ENCODE measurements around the gene HOXA9. TPM values are rescaled to one million over a fixed set of nuclear protein-coding genes. Genes with fewer than 3 reads are reported as not detected.
A peak's percentile ranks its signal among the peaks of the same experiment; 100 is the strongest.

The HOXA9 gene
- total and polyA plus RNA-seq, 8 donors, result 0.25 to 68.1 TPM; not detected in 6

DNA sequence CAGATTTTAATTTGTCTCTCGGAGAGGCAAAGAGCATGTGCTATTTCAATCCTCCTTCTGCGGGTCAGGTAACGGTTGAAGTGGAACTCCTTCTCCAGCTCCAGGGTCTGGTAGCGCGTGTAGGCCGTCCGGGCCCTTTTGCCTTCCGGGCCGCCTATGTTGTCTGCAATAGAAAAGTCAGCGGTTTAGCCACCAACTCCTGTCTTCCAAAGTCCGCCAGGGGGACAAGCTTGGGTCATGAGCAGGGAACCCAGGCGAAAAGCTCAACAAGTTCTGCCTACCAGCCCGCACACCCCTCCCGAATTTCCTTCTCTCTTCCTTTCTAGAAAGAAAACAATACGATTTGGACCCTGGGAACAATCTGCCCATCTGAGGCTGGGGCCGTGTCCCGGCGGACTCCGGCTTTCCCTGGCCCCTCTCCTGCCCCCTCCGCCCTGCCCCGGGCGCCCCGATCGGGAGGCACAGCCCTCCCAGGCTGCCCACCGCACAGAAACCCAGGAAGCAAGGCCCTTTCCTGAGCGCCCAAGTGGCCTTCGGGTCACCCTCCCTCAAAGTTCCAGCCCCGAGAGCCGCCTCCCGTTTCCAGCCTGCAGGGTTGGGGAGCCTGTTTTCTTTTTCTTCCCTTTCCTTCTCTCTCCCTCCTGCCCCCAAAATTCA lies 23.3 kb downstream of the HOXA9 start:
- Histone ChIP-seq H3K36me3 (peaks cover 0 to 5% (median 0%) of the 10 kb centered on the region in 4 donors), H3K27ac (peak overlapping the region; percentile 87 to 99 (median 94)), H3K4me1 (peaks cover 0 to 37% (median 8%) of the 10 kb centered on the region in 4 donors), H3K4me3 (peak overlapping the region; percentile 54 to 67 (median 64)), H3K27me3 (peaks cover 0 to 92% (median 64%) of the 10 kb centered on the region in 3 donors), H3K9me3 (peaks cover 0 to 16% (median 0%) of the 10 kb centered on the region in 4 donors)
- DNase-seq, result no peak
- TF ChIP-seq POLR2AphosphoS5 (IDR thresholded peaks at IDR 0.05) (no peak), EP300 (IDR thresholded peaks at IDR 0.05) (no peak), POLR2A (IDR thresholded peaks at IDR 0.05) (no peak)
- TF ChIP-seq, protein P1, sequence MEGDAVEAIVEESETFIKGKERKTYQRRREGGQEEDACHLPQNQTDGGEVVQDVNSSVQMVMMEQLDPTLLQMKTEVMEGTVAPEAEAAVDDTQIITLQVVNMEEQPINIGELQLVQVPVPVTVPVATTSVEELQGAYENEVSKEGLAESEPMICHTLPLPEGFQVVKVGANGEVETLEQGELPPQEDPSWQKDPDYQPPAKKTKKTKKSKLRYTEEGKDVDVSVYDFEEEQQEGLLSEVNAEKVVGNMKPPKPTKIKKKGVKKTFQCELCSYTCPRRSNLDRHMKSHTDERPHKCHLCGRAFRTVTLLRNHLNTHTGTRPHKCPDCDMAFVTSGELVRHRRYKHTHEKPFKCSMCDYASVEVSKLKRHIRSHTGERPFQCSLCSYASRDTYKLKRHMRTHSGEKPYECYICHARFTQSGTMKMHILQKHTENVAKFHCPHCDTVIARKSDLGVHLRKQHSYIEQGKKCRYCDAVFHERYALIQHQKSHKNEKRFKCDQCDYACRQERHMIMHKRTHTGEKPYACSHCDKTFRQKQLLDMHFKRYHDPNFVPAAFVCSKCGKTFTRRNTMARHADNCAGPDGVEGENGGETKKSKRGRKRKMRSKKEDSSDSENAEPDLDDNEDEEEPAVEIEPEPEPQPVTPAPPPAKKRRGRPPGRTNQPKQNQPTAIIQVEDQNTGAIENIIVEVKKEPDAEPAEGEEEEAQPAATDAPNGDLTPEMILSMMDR (IDR thresholded peaks at IDR 0.05), result no peak
- WGBS, 5 donors, result 31 to 42% (median 36%) methylated on average over 25 to 30 of the region's 30 CpGs
- intact Hi-C loops (cut with DNase I; ENCODE audit: low total_unique reads), result no loop called here

DNA sequence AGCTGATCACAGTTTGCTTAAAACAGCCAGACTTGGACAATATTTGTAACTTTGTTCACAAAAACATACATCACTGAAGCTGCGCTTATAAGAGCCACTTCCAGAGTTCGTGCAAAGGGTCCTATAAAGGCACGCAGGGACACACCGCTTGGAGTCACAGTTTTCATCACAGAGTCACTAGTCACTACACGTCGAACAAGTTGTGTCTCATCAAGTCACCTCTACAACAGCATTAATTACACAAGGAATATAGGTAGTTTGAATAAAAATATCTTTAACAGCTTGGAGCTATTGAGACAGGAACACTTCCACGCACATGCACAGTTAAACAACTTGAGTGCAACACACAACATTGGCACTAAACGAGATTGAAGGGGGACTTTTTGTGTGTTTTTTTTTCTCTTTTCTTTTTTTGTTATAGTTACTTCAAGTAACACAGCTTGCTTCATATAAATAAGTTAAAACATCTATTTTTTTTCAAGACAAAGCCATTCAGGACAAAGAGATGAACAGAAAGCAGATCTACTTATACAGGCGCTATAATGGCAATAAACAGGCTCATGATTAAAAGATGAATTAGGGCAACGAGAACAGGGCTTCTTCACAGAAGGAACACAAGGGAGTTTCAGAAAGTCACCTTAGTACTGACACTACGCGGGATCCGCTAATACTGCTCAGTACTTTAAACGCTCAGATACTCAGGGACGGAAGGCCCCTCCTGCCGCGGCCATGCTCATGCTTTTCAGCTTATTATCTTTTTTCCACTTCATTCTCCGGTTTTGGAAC lies 24.0 kb downstream of the HOXA9 start:
- peak overlapping the region; percentile 54 to 67 (median 64) for H3K4me3 ChIP-seq
- peaks cover 0 to 5% (median 0%) of the 10 kb centered on the region in 4 donors for H3K36me3 ChIP-seq
- no peak for DNase-seq
- H3K4me1 ChIP-seq, result peaks cover 0 to 44% (median 13%) of the 10 kb centered on the region in 4 donors
- intact Hi-C loops (cut with DNase I; ENCODE audit: low total_unique reads), result no loop called here
- H3K9me3 ChIP-seq, result peaks cover 0 to 16% (median 0%) of the 10 kb centered on the region in 4 donors
- peak overlapping the region; percentile 87 to 99 (median 94) for H3K27ac ChIP-seq
- 61 to 80% (median 70%) methylated on average over 18 of the region's 18 CpGs for WGBS, 5 donors
- peaks cover 0 to 92% (median 64%) of the 10 kb centered on the region in 3 donors for H3K27me3 ChIP-seq
- TF ChIP-seq EP300 (IDR thresholded peaks at IDR 0.05), result no peak
- TF ChIP-seq POLR2A (IDR thresholded peaks at IDR 0.05), result no peak
- TF ChIP-seq POLR2AphosphoS5 (IDR thresholded peaks at IDR 0.05), result no peak
- TF ChIP-seq, protein P1 (IDR thresholded peaks at IDR 0.05), result no peak

DNA sequence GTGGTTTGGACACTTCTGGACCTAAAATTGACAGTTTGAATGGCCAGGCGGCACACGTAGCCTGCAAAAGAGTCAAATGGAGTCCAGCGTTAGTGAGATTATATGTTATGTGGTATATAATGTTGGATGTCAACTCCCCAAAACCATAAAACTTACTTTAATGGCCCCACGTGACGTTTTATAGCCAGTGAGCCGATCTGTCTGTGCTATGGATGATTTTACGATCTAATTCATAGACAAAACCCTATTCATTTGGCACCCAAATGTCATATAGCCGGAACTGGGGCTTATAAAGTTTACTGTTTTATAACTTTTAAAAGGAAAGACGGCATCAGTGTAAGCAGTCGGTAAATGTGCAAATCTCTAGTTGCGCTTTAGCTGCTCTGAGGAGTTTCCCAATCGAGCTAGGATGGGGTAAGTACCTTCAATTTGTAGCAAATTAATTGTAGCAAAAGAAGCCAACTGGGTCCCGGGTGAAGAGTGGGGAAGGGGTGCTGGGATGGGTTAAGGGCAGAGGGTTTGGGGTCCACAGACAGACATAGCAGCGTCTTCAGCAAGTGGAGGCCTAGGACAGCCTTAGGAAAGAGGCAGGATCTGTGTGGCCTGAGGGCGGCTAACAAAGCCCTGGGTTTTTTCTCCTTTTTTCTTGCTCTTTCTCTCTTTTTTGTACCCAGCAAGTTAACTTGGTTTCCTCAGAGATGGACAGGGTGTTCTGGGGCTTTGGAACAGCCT lies 25.0 kb downstream of the HOXA9 start:
- Histone ChIP-seq H3K27me3 (peaks cover 0 to 92% (median 67%) of the 10 kb centered on the region in 3 donors), H3K36me3 (peaks cover 0 to 5% (median 0%) of the 10 kb centered on the region in 4 donors), H3K4me1 (peaks cover 0 to 53% (median 22%) of the 10 kb centered on the region in 4 donors), H3K4me3 (peak overlapping the region; percentile 8 to 67 (median 56)), H3K9me3 (peaks cover 0 to 16% (median 0%) of the 10 kb centered on the region in 4 donors), H3K27ac (peak overlapping the region; percentile 18 to 99 (median 94))
- 63 to 78% (median 67%) methylated on average over 15 of the region's 15 CpGs for WGBS, 5 donors
- TF ChIP-seq POLR2AphosphoS5 (IDR thresholded peaks at IDR 0.05) (no peak), EP300 (IDR thresholded peaks at IDR 0.05) (no peak), POLR2A (IDR thresholded peaks at IDR 0.05) (no peak)
- TF ChIP-seq, protein P1 (IDR thresholded peaks at IDR 0.05), result no peak
- DNase-seq, result no peak
- intact Hi-C loops (cut with DNase I; ENCODE audit: low total_unique reads), result no loop called here

Data from stomach (tissue), 9 donors.